Heart left ventricle (tissue), 13 donors: ENCODE data around the gene KRT2.

Experiments
- POLR2A ChIP-seq, 2 donors: fragments of 450-650 bp; IDR thresholded peaks; one replicate each; pipeline ENCODE4 v1.6.1; 2017; ENCODE audit warnings: antibody characterized with exemption in 2 of 2, mild to moderate bottlenecking in 2 of 2, moderate library complexity in 2 of 2
- TF ChIP-seq, protein P1 (sequence below), 12 donors: fragments of 200-600 bp; sonication (generic) in 4 of 12; IDR thresholded peaks; one replicate each; pipeline versions ENCODE4 v1.5.0 to v1.8.0; 2018 to 2022; ENCODE audit warnings: antibody characterized with exemption in 12 of 12, mild to moderate bottlenecking in 5 of 12
- donor health status: ischemic (EF 13 %, LVEDD 7.1; RV severe dilation, severe dysfunction).
- donor health status: DM: no; HTN: yes; CAD: no.
- donor health status: DM: no; HTN: no; CAD: no.
- donor health status: ischemic (EF 25% LVEDD 6.9; RV normal size, moderate dysfunction).
- donor health status: ischemic (EF 25% LVEDD 5.7; RV mildly dilated, moderate dysfunction).
- donor health status: ischemic (EF 35%, LVEDD 5.7; RV mildly dilated, moderate dysfunction).
- donor health status: nonischemic (EF 11% LVEDD 7.7; RV severe dilation, severe dysfunction).
- donor health status: DM: yes; HTN: yes; CAD: no.
- donor health status: PGD.
- donor health status: ischemic (EF 29% LVEDD 5.4; RV normal size, mild dysfunction).
- donor health status: nonischemic (EF 23%, LVEDD 6.1; RV moderate dilation, normal function).

DNA sequence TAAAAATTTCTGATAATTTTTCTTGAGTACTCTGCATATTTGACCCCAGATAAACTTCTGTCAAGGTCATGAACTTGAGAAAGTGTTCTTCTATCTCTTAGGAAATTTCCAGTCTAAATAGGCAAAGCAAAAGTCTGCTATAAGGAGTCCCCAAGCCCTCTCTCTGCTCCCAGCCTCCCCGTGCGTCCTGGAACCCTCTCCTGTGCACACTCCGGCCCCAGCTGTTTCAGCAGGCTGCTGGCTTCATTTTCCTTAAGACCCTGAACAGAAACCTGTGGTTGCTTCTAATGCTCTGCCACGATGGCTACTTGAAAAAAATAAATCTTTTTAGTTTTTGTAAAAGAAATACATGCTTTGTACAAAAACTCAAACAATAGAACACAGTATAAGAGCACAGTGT, 14.7 kb downstream of the KRT2 start:
- TF ChIP-seq, protein P1, sequence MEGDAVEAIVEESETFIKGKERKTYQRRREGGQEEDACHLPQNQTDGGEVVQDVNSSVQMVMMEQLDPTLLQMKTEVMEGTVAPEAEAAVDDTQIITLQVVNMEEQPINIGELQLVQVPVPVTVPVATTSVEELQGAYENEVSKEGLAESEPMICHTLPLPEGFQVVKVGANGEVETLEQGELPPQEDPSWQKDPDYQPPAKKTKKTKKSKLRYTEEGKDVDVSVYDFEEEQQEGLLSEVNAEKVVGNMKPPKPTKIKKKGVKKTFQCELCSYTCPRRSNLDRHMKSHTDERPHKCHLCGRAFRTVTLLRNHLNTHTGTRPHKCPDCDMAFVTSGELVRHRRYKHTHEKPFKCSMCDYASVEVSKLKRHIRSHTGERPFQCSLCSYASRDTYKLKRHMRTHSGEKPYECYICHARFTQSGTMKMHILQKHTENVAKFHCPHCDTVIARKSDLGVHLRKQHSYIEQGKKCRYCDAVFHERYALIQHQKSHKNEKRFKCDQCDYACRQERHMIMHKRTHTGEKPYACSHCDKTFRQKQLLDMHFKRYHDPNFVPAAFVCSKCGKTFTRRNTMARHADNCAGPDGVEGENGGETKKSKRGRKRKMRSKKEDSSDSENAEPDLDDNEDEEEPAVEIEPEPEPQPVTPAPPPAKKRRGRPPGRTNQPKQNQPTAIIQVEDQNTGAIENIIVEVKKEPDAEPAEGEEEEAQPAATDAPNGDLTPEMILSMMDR (IDR thresholded peaks at IDR 0.05) = no peak
- TF ChIP-seq POLR2A (IDR thresholded peaks at IDR 0.05) = no peak
